HL-60 (cell line): ENCODE measurements around the gene UGGT2.

Experiments
- GABPA ChIP-seq: IDR thresholded peaks from 2 replicates; pipeline ENCODE4 v1.6.1; 2012; ENCODE audit warnings: low read depth
- POLR2AphosphoS5 ChIP-seq: IDR thresholded peaks from 2 replicates; pipeline ENCODE4 v1.6.1; 2012; ENCODE audit warnings: low read depth
- REST ChIP-seq: IDR thresholded peaks from 2 replicates; pipeline ENCODE4 v1.6.1; 2012; ENCODE audit warnings: low read depth; ENCODE audit not compliant: insufficient replicate concordance
- SPI1 ChIP-seq: IDR thresholded peaks from 2 replicates; pipeline ENCODE4 v1.6.1; 2012; ENCODE audit warnings: low read depth, mild to moderate bottlenecking, borderline replicate concordance
- TF ChIP-seq, protein P1 (sequence below): IDR thresholded peaks from one replicate; pipeline ENCODE4 v1.5.1; 2011; ENCODE audit warnings: low read length, control low read depth, inconsistent platforms; ENCODE audit not compliant: insufficient read depth

DNA sequence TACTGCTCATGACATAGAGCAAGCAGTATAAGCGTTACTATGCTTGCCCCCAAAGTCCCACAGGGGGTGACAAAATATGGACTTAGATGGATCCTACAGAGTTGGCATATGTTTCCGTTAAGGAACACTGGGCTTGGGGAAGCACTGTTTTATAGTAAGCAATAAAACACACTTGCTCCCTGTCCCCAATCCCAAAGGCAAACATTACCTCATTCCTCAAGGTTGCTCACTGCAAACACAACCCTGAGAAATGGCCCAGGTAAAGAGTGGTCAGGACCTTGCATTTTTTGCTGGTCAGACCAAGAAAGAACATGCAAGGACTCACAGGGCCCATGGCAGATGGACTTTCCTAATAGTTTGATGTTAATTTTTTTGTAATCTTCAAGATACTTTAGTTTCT is 32.3 kb downstream of the UGGT2 start:
- TF ChIP-seq, protein P1, sequence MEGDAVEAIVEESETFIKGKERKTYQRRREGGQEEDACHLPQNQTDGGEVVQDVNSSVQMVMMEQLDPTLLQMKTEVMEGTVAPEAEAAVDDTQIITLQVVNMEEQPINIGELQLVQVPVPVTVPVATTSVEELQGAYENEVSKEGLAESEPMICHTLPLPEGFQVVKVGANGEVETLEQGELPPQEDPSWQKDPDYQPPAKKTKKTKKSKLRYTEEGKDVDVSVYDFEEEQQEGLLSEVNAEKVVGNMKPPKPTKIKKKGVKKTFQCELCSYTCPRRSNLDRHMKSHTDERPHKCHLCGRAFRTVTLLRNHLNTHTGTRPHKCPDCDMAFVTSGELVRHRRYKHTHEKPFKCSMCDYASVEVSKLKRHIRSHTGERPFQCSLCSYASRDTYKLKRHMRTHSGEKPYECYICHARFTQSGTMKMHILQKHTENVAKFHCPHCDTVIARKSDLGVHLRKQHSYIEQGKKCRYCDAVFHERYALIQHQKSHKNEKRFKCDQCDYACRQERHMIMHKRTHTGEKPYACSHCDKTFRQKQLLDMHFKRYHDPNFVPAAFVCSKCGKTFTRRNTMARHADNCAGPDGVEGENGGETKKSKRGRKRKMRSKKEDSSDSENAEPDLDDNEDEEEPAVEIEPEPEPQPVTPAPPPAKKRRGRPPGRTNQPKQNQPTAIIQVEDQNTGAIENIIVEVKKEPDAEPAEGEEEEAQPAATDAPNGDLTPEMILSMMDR: no peak
- TF ChIP-seq POLR2AphosphoS5: no peak
- TF ChIP-seq REST: no peak
- TF ChIP-seq GABPA: no peak
- no peak for TF ChIP-seq SPI1
